ENCODE measurements around the gene PLA2G6. TPM values are rescaled to one million over a fixed set of nuclear protein-coding genes. Genes with fewer than 3 reads are reported as not detected.

The PLA2G6 gene
- total and polyA plus RNA-seq, 2 of the 4 experiments (the other 2 are of a cell fraction), result 6.1 to 10.3 TPM

DNA sequence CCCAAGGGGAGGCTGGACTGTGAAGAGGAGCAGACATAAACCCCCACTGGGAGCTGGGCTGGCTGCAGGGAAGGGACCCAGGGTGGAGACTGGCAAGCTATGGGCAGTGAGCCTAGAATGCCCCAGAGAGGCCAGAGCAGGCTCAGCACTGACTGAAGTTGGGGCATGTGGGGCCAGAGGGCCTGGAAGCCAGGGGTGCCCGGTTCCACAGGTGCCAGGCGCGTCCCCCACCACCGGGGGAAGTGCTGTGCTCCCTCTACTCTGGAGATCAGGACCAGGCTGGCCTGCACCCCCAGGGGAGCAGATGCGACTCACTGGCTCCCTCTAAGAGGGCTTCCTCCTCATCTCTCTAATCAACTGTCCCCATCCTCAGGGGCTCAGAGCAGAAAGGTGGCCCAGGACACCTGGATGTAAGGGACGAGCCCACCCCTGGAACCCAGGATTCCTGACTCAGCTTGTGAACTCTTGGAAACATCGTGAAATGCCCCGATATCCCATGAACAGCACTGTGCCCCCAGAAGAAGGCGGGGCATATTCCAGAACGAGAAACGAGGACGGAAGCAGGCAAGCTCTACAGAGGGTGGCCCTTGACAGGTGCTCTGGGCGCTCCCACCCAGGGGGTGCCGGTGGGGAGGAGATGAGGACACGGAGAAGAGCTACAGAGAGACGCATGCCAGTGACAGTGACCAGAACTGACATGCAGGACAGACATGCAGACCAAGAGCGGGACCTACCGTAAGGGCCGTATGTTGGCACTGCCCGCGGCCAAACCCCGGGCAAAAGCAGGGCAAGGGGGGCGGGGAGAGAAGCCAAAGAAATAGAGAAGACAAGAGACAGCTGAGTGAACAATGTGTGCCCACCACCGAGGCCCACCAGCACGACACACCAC lies 40.5 kb upstream of the PLA2G6 start:
- Histone ChIP-seq H3K4me2 (ENCODE audit: low read depth, low read length) (no peak overlapping the region), H3K36me3 (ENCODE audit: control insufficient read depth, insufficient read depth, low read length) (peaks cover 54% of the 10 kb centered on the region), H3K4me3 (ENCODE audit: insufficient read depth, low read depth, low read length) (no peak overlapping the region), H3K79me1 (ENCODE audit: low read depth in 1 of 2, low read length in 2 of 2) (peaks cover 9 to 35% of the 10 kb centered on the region in 2 experiments), H2BK20ac (ENCODE audit: low read depth, low read length) (no peak overlapping the region), H3K27ac (ENCODE audit: insufficient read depth, low read length) (no peak overlapping the region), H3K27me3 (ENCODE audit: control insufficient read depth, insufficient read depth, low read length) (no peaks in the 10 kb centered on the region), H3K23ac (ENCODE audit: low read depth, low read length) (no peak overlapping the region), H3K9me3 (ENCODE audit: control insufficient read depth, insufficient read depth, low read length) (no peaks in the 10 kb centered on the region), H3K18ac (ENCODE audit: low read depth, low read length) (no peak overlapping the region), H2AFZ (replicated peaks; ENCODE audit: low read length, poor library complexity) (no peak overlapping the region), H4K8ac (ENCODE audit: low read depth in 2 of 2, low read length in 2 of 2) (no peak overlapping the region), H2BK5ac (ENCODE audit: low read depth, low read length, poor library complexity, severe bottlenecking) (no peak overlapping the region), H4K91ac (ENCODE audit: insufficient read depth, low read depth, low read length) (no peak overlapping the region), H3K56ac (ENCODE audit: extremely low read depth, insufficient read depth, low read length) (no peak overlapping the region), H3K9ac (ENCODE audit: low read depth, low read length) (no peak overlapping the region), H4K5ac (ENCODE audit: low read depth, low read length) (no peak overlapping the region), H4K20me1 (ENCODE audit: insufficient read depth, low read length) (no peaks in the 10 kb centered on the region), H2BK15ac (ENCODE audit: low read depth, low read length) (no peak overlapping the region), H2AK9ac (replicated peaks; ENCODE audit: low read depth, low read length, poor library complexity) (no peak overlapping the region), H2AK5ac (ENCODE audit: low read depth, low read length) (0 out of 2 replicates have a peak overlapping the region, but pooled peaks have one; percentile 2), H3K4me1 (ENCODE audit: control insufficient read depth, insufficient read depth, low read length) (peaks cover 17% of the 10 kb centered on the region), H3K9me1 (ENCODE audit: insufficient read depth, low read length) (peaks cover 13% of the 10 kb centered on the region), H3K14ac (replicated peaks; ENCODE audit: low read depth, low read length) (no peak overlapping the region), H2BK120ac (ENCODE audit: low read depth, low read length) (no peak overlapping the region), H3K4ac (ENCODE audit: low read depth, low read length) (no peak overlapping the region)
- ChIA-PET POLR2A (ENCODE audit: unreplicated experiment) (no interaction called here), CTCF (no interaction called here)
- DNase-seq (no peak), ATAC-seq (ENCODE audit: low read depth) (no peak)
- no peak for TF ChIP-seq NFE2L2 (IDR thresholded peaks at IDR 0.05; ENCODE audit: low read depth, low read length)
- TF ChIP-seq, protein P1, sequence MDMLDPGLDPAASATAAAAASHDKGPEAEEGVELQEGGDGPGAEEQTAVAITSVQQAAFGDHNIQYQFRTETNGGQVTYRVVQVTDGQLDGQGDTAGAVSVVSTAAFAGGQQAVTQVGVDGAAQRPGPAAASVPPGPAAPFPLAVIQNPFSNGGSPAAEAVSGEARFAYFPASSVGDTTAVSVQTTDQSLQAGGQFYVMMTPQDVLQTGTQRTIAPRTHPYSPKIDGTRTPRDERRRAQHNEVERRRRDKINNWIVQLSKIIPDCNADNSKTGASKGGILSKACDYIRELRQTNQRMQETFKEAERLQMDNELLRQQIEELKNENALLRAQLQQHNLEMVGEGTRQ (IDR thresholded peaks at IDR 0.05; ENCODE audit: low read depth, low read length), result no peak
- no peak for TF ChIP-seq MAZ (IDR thresholded peaks at IDR 0.05; ENCODE audit: borderline replicate concordance, low read depth, low read length)
- TF ChIP-seq CHD1 (IDR thresholded peaks at IDR 0.05; ENCODE audit: low read depth, low read length), result no peak
- no peak for TF ChIP-seq FOS (IDR thresholded peaks at IDR 0.05; ENCODE audit: low read depth, low read length)
- TF ChIP-seq POLR2A (IDR thresholded peaks at IDR 0.05; ENCODE audit: low read depth, low read length), result no peak
- TF ChIP-seq SMC3 (IDR thresholded peaks at IDR 0.05; ENCODE audit: low read depth, low read length), result no peak
- no peak for TF ChIP-seq CEBPB (IDR thresholded peaks at IDR 0.05; ENCODE audit: low read depth, low read length)
- TF ChIP-seq BHLHE40 (IDR thresholded peaks at IDR 0.05; ENCODE audit: low read depth, low read length), result no peak
- TF ChIP-seq, protein P2, sequence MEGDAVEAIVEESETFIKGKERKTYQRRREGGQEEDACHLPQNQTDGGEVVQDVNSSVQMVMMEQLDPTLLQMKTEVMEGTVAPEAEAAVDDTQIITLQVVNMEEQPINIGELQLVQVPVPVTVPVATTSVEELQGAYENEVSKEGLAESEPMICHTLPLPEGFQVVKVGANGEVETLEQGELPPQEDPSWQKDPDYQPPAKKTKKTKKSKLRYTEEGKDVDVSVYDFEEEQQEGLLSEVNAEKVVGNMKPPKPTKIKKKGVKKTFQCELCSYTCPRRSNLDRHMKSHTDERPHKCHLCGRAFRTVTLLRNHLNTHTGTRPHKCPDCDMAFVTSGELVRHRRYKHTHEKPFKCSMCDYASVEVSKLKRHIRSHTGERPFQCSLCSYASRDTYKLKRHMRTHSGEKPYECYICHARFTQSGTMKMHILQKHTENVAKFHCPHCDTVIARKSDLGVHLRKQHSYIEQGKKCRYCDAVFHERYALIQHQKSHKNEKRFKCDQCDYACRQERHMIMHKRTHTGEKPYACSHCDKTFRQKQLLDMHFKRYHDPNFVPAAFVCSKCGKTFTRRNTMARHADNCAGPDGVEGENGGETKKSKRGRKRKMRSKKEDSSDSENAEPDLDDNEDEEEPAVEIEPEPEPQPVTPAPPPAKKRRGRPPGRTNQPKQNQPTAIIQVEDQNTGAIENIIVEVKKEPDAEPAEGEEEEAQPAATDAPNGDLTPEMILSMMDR (conservative IDR thresholded peaks at IDR 0.05; ENCODE audit: low read depth, low read length), result no peak
- no peak for TF ChIP-seq MAFK (IDR thresholded peaks at IDR 0.05; ENCODE audit: low read depth, low read length)
- TF ChIP-seq, protein P3, sequence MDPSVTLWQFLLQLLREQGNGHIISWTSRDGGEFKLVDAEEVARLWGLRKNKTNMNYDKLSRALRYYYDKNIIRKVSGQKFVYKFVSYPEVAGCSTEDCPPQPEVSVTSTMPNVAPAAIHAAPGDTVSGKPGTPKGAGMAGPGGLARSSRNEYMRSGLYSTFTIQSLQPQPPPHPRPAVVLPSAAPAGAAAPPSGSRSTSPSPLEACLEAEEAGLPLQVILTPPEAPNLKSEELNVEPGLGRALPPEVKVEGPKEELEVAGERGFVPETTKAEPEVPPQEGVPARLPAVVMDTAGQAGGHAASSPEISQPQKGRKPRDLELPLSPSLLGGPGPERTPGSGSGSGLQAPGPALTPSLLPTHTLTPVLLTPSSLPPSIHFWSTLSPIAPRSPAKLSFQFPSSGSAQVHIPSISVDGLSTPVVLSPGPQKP (IDR thresholded peaks at IDR 0.05; ENCODE audit: borderline replicate concordance, low read depth, low read length), result no peak
- TF ChIP-seq RCOR1 (IDR thresholded peaks at IDR 0.05; ENCODE audit: insufficient replicate concordance, low read length), result no peak
- intact Hi-C loops (cut with micrococcal nuclease), result no loop called here
- 94% methylated on average over 21 of the region's 25 CpGs; no CpG with 5 or more reads in 1 of the 2 experiments for WGBS, 2 experiments (ENCODE audit: extremely low coverage in 2 of 2, insufficient read length in 1 of 2)
- BruUV-seq (replicated peaks), result no TSS peak
- in situ Hi-C loops (cut with MboI; ENCODE audit: low sequenced_read_pairs), result no loop called here
- dilution Hi-C loops (cut with HindIII; ENCODE audit: low sequenced_read_pairs, unreplicated experiment), result no loop called here

Measured in IMR-90 (cell line).